Testis (tissue), 3 donors: ENCODE results near the gene SLC25A41. TPM values are rescaled to one million over a fixed set of nuclear protein-coding genes. Genes with fewer than 3 reads are reported as not detected.
"Not testable (repeated sequence)": the region's sequence is repeated elsewhere in the genome, so short reads cannot be mapped to it uniquely, and the experiment has no call there.

ENCODE experiments used
- DNase-seq: peaks from one replicate; pipeline ENCODE4 v3.0.0-alpha.2; 2019
- H3K27ac ChIP-seq, 2 donors: fragments of 200-600 bp; sonication (generic); one replicate each; pipeline ENCODE4 v1.5.1; 2019
- H3K27me3 ChIP-seq: fragments of 200-600 bp; sonication (generic); one replicate; pipeline ENCODE4 v1.5.1; 2019
- H3K36me3 ChIP-seq: fragments of 200-600 bp; sonication (generic); one replicate; pipeline ENCODE4 v1.5.1; 2017; ENCODE audit warnings: low read depth; ENCODE audit errors: missing control alignments
- H3K4me1 ChIP-seq: fragments of 200-600 bp; sonication (generic); one replicate; pipeline ENCODE4 v1.5.1; 2019
- H3K4me3 ChIP-seq, 2 donors: fragments of 200-600 bp; sonication (generic); one replicate each; pipeline ENCODE4 v1.5.1; 2017 to 2019
- H3K9me3 ChIP-seq: fragments of 200-600 bp; sonication (generic); one replicate; pipeline ENCODE4 v1.5.1; 2017
- POLR2A ChIP-seq: fragments of 450-650 bp; IDR thresholded peaks from one replicate; pipeline ENCODE4 v1.6.1; 2017; ENCODE audit warnings: antibody characterized with exemption, mild to moderate bottlenecking, moderate library complexity
- WGBS, 2 donors: methylation state at CpG; one replicate each; pipeline ENCODE4 v1.1.5; 2018; 5-methylcytosine and 5-hydroxymethylcytosine counted together
- intact Hi-C: fragments of 100-400 bp; cut with DNase I; formaldehyde crosslinking; loops from one replicate; pipeline ENCODE4 v1.15.1; 2023; ENCODE audit warnings: low total_unique reads
- polyA plus RNA-seq: library from polyadenylated mRNA; stranded (reverse); fragments of 350-450 nt; fragmentation: Illumina TruSeq; extraction: RNeasy Lipid Tissue Mini Kit (QIAGEN cat#74804); gene quantifications from one replicate; pipeline ENCODE4 v1.2.3, GENCODE V29; 2014; ENCODE audit warnings: low read depth, low replicate concordance; ENCODE audit not compliant: insufficient read depth
- total RNA-seq, 2 donors: library from RNA; depleted of rRNA; stranded (reverse); fragments of >200 nt; gene quantifications; one replicate each; pipeline ENCODE4 v1.2.3, GENCODE V29; 2016
- TF ChIP-seq, protein P1 (sequence below), 3 experiments: fragments of 450-650 bp in 2 of 3; fragments of 200-600 bp in 1 of 3; sonication (generic) in 1 of 3; IDR thresholded peaks; one replicate each; pipeline ENCODE4 v1.5.1; 2016 to 2019; ENCODE audit warnings: antibody characterized with exemption in 3 of 3, mild to moderate bottlenecking in 2 of 3, moderate library complexity in 1 of 3

SLC25A41 gene
- total and polyA plus RNA-seq, 3 donors from 2014 or later = 3.2 to 7.6 (median 3.9) TPM

DNA sequence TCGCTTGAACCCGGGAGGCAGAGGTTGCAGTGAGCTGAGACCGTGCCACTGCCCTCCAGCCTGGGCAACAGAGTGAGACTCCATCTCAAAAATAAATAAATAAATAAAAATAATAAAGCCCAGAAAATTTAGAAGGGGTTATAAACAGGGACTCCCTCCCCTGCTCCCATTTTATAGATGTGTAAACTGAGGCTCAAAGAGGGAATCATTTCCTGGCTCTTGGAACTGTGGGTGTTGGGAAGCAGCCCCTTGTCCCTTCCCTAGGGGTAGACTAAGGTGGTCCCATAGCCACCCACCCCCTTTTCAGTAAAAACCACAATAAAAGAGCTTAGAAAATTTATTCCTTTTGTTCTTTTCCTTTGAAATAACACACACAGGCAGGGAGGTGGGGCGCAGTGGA is 6.2 kb upstream of the SLC25A41 start:
- Histone ChIP-seq H3K9me3 (no peaks in the 10 kb centered on the region), H3K4me3 (no peak overlapping the region), H3K36me3 (no peaks in the 10 kb centered on the region), H3K4me1 (no peaks in the 10 kb centered on the region), H3K27ac (no peak overlapping the region), H3K27me3 (no peaks in the 10 kb centered on the region)
- TF ChIP-seq, protein P1, sequence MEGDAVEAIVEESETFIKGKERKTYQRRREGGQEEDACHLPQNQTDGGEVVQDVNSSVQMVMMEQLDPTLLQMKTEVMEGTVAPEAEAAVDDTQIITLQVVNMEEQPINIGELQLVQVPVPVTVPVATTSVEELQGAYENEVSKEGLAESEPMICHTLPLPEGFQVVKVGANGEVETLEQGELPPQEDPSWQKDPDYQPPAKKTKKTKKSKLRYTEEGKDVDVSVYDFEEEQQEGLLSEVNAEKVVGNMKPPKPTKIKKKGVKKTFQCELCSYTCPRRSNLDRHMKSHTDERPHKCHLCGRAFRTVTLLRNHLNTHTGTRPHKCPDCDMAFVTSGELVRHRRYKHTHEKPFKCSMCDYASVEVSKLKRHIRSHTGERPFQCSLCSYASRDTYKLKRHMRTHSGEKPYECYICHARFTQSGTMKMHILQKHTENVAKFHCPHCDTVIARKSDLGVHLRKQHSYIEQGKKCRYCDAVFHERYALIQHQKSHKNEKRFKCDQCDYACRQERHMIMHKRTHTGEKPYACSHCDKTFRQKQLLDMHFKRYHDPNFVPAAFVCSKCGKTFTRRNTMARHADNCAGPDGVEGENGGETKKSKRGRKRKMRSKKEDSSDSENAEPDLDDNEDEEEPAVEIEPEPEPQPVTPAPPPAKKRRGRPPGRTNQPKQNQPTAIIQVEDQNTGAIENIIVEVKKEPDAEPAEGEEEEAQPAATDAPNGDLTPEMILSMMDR (IDR thresholded peaks at IDR 0.05) = no peak
- no peak for TF ChIP-seq POLR2A
- 85 to 90% methylated on average over 4 of the region's 4 CpGs for WGBS, 2 donors
- DNase-seq = no peak
- intact Hi-C loops = no loop called here

DNA sequence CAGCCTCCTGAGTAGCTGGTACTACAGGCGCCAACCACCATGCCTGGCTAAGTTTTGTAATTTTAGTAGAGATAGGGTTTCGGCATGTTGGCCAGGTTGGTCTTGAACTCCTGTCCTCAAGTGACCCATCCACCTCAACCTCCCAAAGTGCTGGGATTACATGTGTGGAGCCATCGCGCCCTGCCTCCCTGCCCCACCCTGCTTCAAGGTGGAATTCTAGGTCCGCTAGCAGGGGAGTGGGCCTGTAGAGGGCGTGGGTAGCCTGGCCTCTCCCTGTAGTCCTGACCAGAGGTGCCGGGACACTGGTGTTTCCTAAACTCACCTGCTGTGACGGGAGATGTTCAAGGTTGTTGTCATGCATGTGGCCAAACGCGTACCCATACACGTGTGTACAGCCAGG is 398 bp downstream of the SLC25A41 start:
- Histone ChIP-seq H3K4me3 (no peak overlapping the region), H3K27me3 (no peaks in the 10 kb centered on the region), H3K9me3 (no peaks in the 10 kb centered on the region), H3K27ac (no peak overlapping the region), H3K4me1 (no peaks in the 10 kb centered on the region), H3K36me3 (no peaks in the 10 kb centered on the region)
- intact Hi-C loops = no loop called here
- WGBS, 2 donors = 82 to 88% methylated on average over 4 to 11 of the region's 11 CpGs
- no peak for DNase-seq
- TF ChIP-seq POLR2A = no peak
- TF ChIP-seq, protein P1 (IDR thresholded peaks at IDR 0.05) = no peak

DNA sequence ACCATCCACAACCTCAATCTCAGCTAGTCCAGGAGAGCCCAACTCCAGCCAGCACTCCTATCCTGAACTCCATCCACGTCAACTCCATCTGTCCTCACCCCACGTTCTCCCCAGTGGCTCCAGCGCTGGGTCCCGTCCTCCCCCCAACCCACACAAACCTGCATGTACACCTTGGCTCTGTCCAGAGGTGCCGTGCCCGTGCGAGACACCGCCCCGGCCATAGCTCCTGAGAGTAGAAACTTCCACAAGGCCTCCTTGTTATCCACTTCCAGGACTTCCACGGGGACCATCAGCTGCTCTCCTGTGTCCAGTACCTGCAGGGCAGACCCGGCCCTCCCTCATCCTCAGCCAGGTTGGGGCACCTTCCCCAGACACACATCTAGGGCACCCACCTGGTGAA is 1.7 kb downstream of the SLC25A41 start:
- intact Hi-C loops = no loop called here
- no peaks in the 10 kb centered on the region for H3K9me3 ChIP-seq
- 90 to 94% methylated on average over 11 of the region's 11 CpGs for WGBS, 2 donors

DNA sequence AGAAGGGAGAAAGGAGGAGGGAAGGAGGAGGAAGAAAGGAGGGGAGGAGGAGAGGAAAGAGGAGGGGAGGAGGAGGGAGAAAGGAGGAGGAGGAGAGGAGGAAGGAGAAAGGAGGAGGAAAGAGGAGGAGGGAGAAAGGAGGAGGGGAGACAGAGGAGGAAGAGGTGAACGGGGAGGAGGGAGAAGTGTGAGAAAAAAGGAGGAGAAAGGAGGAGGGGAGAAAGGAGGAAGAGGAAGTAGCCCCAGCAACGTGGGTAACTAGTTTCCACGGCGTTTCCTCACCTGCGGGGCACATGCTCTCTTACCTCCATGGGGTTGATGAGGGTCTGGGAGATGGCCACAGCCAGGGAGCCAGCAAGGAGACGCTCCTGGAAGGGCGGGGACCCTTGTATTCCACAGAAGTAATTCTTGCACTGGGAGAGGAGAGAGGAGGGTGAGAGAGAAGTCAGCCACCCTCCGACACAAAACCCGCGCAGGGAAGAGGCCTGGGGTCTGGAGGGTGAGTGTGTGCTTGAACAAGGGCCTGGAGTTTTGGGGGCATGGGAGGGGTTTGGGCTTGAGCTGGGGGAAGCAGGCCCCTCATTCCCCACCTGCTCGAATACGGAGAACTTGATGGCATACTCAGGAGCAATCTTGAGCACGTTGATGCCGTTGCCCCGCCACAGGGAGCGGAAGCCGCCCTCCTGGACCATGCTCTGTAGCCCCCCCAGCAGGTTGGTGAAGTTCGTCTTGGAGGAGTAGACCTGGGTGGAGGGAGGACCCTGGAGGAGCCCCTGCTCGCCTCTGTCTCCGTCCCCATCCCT is 3.9 kb downstream of the SLC25A41 start:
- H3K27me3 ChIP-seq = no peaks in the 10 kb centered on the region
- intact Hi-C loops = loop anchor here (5.0 kb wide), 1 partner anchor 37 kb away; the partner anchor contains the start of gene GTF2F1
- H3K27ac ChIP-seq = no peak overlapping the region
- no peak for DNase-seq
- WGBS, 2 donors = 65 to 68% methylated on average over 20 of the region's 20 CpGs
- no peaks in the 10 kb centered on the region for H3K4me1 ChIP-seq
- TF ChIP-seq POLR2A = no peak
- H3K4me3 ChIP-seq = no peak overlapping the region
- no peaks in the 10 kb centered on the region for H3K36me3 ChIP-seq
- H3K9me3 ChIP-seq = no peaks in the 10 kb centered on the region

More for the DNA sequence above, 1.7 kb downstream of the SLC25A41 start:
- Histone ChIP-seq H3K27me3 (no peaks in the 10 kb centered on the region), H3K4me3 (no peak overlapping the region), H3K27ac (no peak overlapping the region), H3K4me1 (no peaks in the 10 kb centered on the region), H3K36me3 (no peaks in the 10 kb centered on the region)
- TF ChIP-seq, protein P1 (IDR thresholded peaks at IDR 0.05) = no peak
- TF ChIP-seq POLR2A = no peak
- DNase-seq = no peak

DNA sequence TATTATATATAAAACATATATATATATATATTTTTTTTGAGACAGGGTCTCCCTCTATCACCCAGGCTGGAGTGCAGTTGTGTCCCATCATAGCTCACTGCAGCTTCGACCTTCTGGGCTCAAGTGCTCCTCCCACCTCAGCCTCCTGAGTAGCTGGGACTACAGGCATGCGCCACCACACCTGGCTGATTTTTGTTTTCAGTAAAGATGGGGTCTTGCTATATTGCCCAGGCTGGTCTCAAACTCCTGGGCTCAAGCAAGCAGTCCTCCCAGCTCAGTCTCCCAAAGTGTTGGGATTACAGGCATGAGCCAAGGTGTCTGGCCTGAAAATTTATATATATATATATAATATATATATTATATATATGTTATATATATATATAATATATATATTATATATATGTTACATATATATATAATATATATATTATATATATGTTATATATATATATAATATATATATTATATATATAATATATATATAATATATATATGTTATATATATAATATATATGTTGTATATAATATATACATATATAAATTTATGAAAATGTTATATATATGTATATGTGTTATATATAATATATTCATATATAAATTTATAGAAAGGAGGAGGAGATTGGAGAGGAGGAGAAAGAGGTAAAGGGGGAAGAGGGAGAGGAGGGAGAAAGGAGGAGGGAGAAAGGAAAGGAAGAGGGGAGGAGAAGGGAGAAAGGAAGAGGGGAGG is 4.7 kb downstream of the SLC25A41 start:
- not testable (repeated sequence) for DNase-seq, H3K36me3 ChIP-seq, H3K27me3 ChIP-seq, H3K27ac ChIP-seq, H3K4me3 ChIP-seq, H3K4me1 ChIP-seq, H3K9me3 ChIP-seq
- WGBS, 2 donors = 82 to 94% methylated on average over 2 of the region's 2 CpGs
- intact Hi-C loops = loop anchor here (5.0 kb wide), 1 partner anchor 37 kb away; the partner anchor contains the start of gene GTF2F1
